K562 (cell line): ENCODE data around the gene CCL13. TPM values are rescaled to one million over a fixed set of nuclear protein-coding genes. Genes with fewer than 3 reads are reported as not detected.

Source experiments
- ARID1B ChIP-seq: fragments of 450-650 bp; IDR thresholded peaks from 2 replicates; pipeline ENCODE4 v1.6.1; 2016; ENCODE audit warnings: antibody characterized with exemption, mild to moderate bottlenecking, inconsistent platforms
- BRCA1 ChIP-seq, 2 experiments: fragments of 450-650 bp in 1 of 2; sonication (generic) in 1 of 2; formaldehyde crosslinking in 1 of 2; IDR thresholded peaks; 2 replicates each; pipeline versions ENCODE4 v1.5.0 to v1.6.1; 2017 to 2020; ENCODE audit warnings: mild to moderate bottlenecking in 1 of 2, missing genetic modification reagents in 1 of 2
- CBFA2T3 ChIP-seq: fragments of 450-650 bp; IDR thresholded peaks from 2 replicates; pipeline ENCODE4 v1.6.1; 2017
- CC2D1A ChIP-seq: fragments of 450-650 bp; IDR thresholded peaks from 2 replicates; pipeline ENCODE4 v1.6.1; 2017; ENCODE audit warnings: mild to moderate bottlenecking
- CHD4 ChIP-seq: fragments of 200-600 bp; sonication (generic); IDR thresholded peaks from 3 replicates; pipeline ENCODE4 v1.6.1; 2012; ENCODE audit warnings: low read depth, mild to moderate bottlenecking, mixed read lengths, low read length, inconsistent platforms; ENCODE audit not compliant: insufficient read depth, insufficient replicate concordance, poor library complexity, severe bottlenecking
- DIDO1 ChIP-seq: fragments of 450-650 bp; IDR thresholded peaks from 2 replicates; pipeline ENCODE4 v1.6.1; 2016; ENCODE audit warnings: low read depth, missing biosample characterization, missing genetic modification characterization
- ERF ChIP-seq: fragments of 450-650 bp; formaldehyde crosslinking; IDR thresholded peaks from 2 replicates; pipeline ENCODE4 v1.4.0; 2020; ENCODE audit warnings: mild to moderate bottlenecking, mixed read lengths
- ETV5 ChIP-seq: sonication (generic); formaldehyde crosslinking; IDR thresholded peaks from 2 replicates; pipeline ENCODE4 v1.4.0; 2020; ENCODE audit warnings: low read depth, mild to moderate bottlenecking, missing genetic modification reagents
- GTF2F1 ChIP-seq: IDR thresholded peaks from 2 replicates; pipeline ENCODE4 v1.6.1; 2011; ENCODE audit warnings: low read depth, low read length, improper control_type of control experiment
- HCFC1 ChIP-seq: IDR thresholded peaks from 2 replicates; pipeline ENCODE4 v1.6.1; 2012; ENCODE audit warnings: low read depth, low read length, improper control_type of control experiment
- HSF4 ChIP-seq: fragments of 250-450 bp; sonication (Bioruptor Pico); IDR thresholded peaks from 2 replicates; pipeline ENCODE4 v2.1.2; 2022; ENCODE audit warnings: mild to moderate bottlenecking, moderate library complexity, borderline replicate concordance
- KDM4B ChIP-seq, 2 experiments: fragments of 450-650 bp in 1 of 2; sonication (generic) in 1 of 2; IDR thresholded peaks; 2 replicates each; pipeline ENCODE4 v1.6.1; 2016 to 2017; ENCODE audit warnings: borderline replicate concordance in 2 of 2, antibody characterized with exemption in 1 of 2, low read depth in 1 of 2, mild to moderate bottlenecking in 1 of 2
- MAFF ChIP-seq: IDR thresholded peaks from 2 replicates; pipeline ENCODE4 v1.6.1; 2012; ENCODE audit warnings: low read length, improper control_type of control experiment
- MAFK ChIP-seq: IDR thresholded peaks from 2 replicates; pipeline ENCODE4 v1.6.1; 2011; ENCODE audit warnings: low read length, improper control_type of control experiment
- MIER1 ChIP-seq: fragments of 450-650 bp; IDR thresholded peaks from 2 replicates; pipeline ENCODE4 v1.6.1; 2016; ENCODE audit warnings: antibody characterized with exemption, mild to moderate bottlenecking, low read depth
- PML ChIP-seq: IDR thresholded peaks from 2 replicates; pipeline ENCODE4 v1.6.1; 2012; ENCODE audit warnings: low read length, inconsistent platforms
- POLR2G ChIP-seq: fragments of 200-400 bp; formaldehyde crosslinking; IDR thresholded peaks from 2 replicates; pipeline ENCODE4 v1.6.1; 2017; ENCODE audit warnings: low read depth, mild to moderate bottlenecking, antibody characterized with exemption, low read length, moderate library complexity
- RUNX1 ChIP-seq: sonication (generic); IDR thresholded peaks from 2 replicates; pipeline ENCODE4 v1.6.1; 2016; ENCODE audit warnings: antibody characterized with exemption, low read depth
- THRA ChIP-seq: fragments of 450-650 bp; IDR thresholded peaks from 2 replicates; pipeline ENCODE4 v1.6.1; 2017; ENCODE audit warnings: mild to moderate bottlenecking, moderate library complexity
- XRCC4 ChIP-seq: IDR thresholded peaks from one replicate; pipeline ENCODE4 v1.6.1; 2011; ENCODE audit not compliant: insufficient read depth, insufficient read length; ENCODE audit errors: extremely low read depth
- YY1 ChIP-seq, 3 experiments: IDR thresholded peaks; 2 replicates each; pipeline ENCODE4 v1.6.1; 2011; ENCODE audit warnings: low read length in 2 of 3, mild to moderate bottlenecking in 2 of 3, moderate library complexity in 2 of 3, borderline replicate concordance in 1 of 3, control low read depth in 1 of 3, low read depth in 1 of 3; ENCODE audit not compliant: insufficient read depth in 3 of 3, insufficient replicate concordance in 2 of 3, control insufficient read depth in 1 of 3, insufficient read length in 1 of 3; ENCODE audit errors: extremely low read depth in 1 of 3
- ZBTB8A ChIP-seq: fragments of 450-650 bp; IDR thresholded peaks from 2 replicates; pipeline ENCODE4 v1.6.1; 2018; ENCODE audit warnings: mild to moderate bottlenecking, moderate library complexity; ENCODE audit not compliant: partially characterized antibody
- ZFP91 ChIP-seq: sonication (generic); formaldehyde crosslinking; IDR thresholded peaks from 2 replicates; pipeline ENCODE4 v1.8.0; 2022; ENCODE audit warnings: mild to moderate bottlenecking, missing genetic modification reagents
- ZNF274 ChIP-seq: IDR thresholded peaks from 2 replicates; pipeline ENCODE4 v1.6.1; 2011; ENCODE audit warnings: low read depth, mild to moderate bottlenecking, low read length, moderate library complexity, borderline replicate concordance
- ZNF316 ChIP-seq: fragments of 450-650 bp; IDR thresholded peaks from 2 replicates; pipeline ENCODE4 v1.6.1; 2016
- ZNF436 ChIP-seq: fragments of 250-450, 450-650 bp; sonication (Bioruptor Pico); formaldehyde crosslinking; IDR thresholded peaks from 2 replicates; pipeline ENCODE4 v1.7.0; 2020; ENCODE audit warnings: mild to moderate bottlenecking
- ZNF507 ChIP-seq: conservative IDR thresholded peaks from 2 replicates; pipeline ENCODE4 v1.6.1; 2017; ENCODE audit warnings: missing genetic modification characterization, missing compliant biosample characterization
- ZNF717 ChIP-seq: fragments of 250-450 bp; sonication (Bioruptor Pico); IDR thresholded peaks from 2 replicates; pipeline ENCODE4 v1.5.0; 2021
- polyA plus RNA-seq, 8 experiments: library from polyadenylated mRNA; depleted of rRNA in 4 of 8; stranded (reverse) in 5 of 8; unstranded in 3 of 8; fragments of >200 nt; fragmentation: Nextera tagmentation in 2 of 8; fragmentation: Illumina TruSeq in 1 of 8; extraction: Ambion mirVana in 2 of 8; extraction: Trizol in 1 of 8; gene quantifications; 2 replicates each; pipeline versions ENCODE4 v1.2.1 to v1.2.3, GENCODE V29; 2011 to 2014; ENCODE audit warnings: inconsistent platforms in 1 of 8, missing spikeins in 1 of 8
- total RNA-seq, 7 experiments: library from RNA; depleted of rRNA in 6 of 7; stranded (reverse); fragments of >200 nt in 6 of 7; fragmentation: Illumina TruSeq in 2 of 7; extraction: Trizol in 2 of 7; gene quantifications; 2 replicates each; pipeline versions ENCODE4 v1.2.1 to v1.2.3, GENCODE V29; 2011 to 2021; ENCODE audit warnings: low replicate concordance in 1 of 7

CCL13 gene
- total and polyA plus RNA-seq, 9 of the 15 experiments (the other 6 are each of a cell fraction or from before 2014, with no cell fraction given): not detected

GRCh38 chr17:34347063-34347462 lies 9.2 kb upstream of the CCL13 start (continued):
- TF ChIP-seq ZNF507 (tag) (0 out of 2 replicates have a peak, but pooled peaks have one; percentile 16), ZNF316 (no peak), MAFF (no peak), CBFA2T3 (no peak), HSF4 (CRISPR knock-in tag) (no peak), ARID1B (peak; percentile 52; the same call in 1 of the 2 replicates), ZBTB8A (no peak), CHD4 (no peak), CC2D1A (no peak), DIDO1 (tag) (no peak), XRCC4 (no peak), ZNF274 (no peak), BRCA1 (IDR thresholded peaks at IDR 0.05) (no peak), BRCA1 (CRISPR knock-in tag; IDR thresholded peaks at IDR 0.05) (no peak), MIER1 (no peak), ZNF717 (CRISPR knock-in tag) (no peak), KDM4B (IDR thresholded peaks at IDR 0.05; ENCODE audit: borderline replicate concordance in 2 of 2, low read depth in 1 of 2) (no peak), ZFP91 (no peak), ZNF436 (no peak), RUNX1 (no peak), MAFK (no peak), YY1 (IDR thresholded peaks at IDR 0.05; ENCODE audit: borderline replicate concordance in 1 of 3, control insufficient read depth in 1 of 3, extremely low read depth in 1 of 3, insufficient read depth in 3 of 3, insufficient read length in 1 of 3, insufficient replicate concordance in 2 of 3, low read depth in 1 of 3, low read length in 2 of 3) (no peak), HCFC1 (no peak), POLR2G (no peak), GTF2F1 (no peak), THRA (no peak), PML (no peak), ETV5 (CRISPR knock-in tag) (no peak), ERF (CRISPR knock-in tag) (no peak)
